ENCODE measurements around the gene MTHFD1L. TPM values are rescaled to one million over a fixed set of nuclear protein-coding genes. Genes with fewer than 3 reads are reported as not detected.
A peak's percentile ranks its signal among the peaks of the same experiment; 100 is the strongest.

Gene MTHFD1L
- total and polyA plus RNA-seq, 2 experiments from 2014 or later, result 18.2 to 37.9 TPM

DNA sequence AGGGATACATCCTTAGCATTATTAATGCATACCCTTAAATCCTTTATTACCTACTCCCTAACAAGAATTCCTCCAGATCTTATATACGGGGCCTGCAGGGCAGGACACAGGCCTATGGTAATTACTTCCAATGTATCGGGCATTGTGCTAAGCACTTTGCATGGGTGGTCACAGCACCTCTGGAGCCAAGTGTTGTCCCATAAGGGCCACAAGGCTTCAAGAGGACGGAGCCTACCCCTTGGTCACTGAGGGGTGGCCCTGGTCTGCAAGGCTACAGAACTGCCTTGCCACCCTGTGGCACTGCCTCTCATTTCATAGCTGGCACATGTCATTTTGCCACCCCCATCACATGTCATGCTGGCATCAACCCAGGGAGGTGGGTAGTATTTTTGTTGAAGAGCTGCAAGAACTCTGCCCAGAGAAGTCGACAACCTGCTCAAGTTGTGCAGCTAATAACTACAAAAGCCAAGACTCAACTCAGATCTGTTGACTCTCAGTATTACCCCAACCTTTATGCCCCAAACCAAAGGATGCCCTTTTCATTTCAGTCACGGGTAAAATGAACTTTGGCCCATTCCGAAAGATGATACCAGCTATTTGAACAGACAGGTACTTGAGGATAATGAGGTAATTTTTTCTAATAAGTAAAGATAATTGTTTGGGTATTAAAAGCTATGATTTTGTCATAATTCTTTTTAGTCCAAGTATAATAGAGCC lies 230.2 kb downstream of the MTHFD1L start:
- Histone ChIP-seq H3K4me3 (no peak overlapping the region), H3K27me3 (no peaks in the 10 kb centered on the region), H3K4me1 (ENCODE audit: low read depth) (peaks cover 8% of the 10 kb centered on the region), H3K9me3 (ENCODE audit: low read depth) (no peaks in the 10 kb centered on the region), H3K27ac (peak overlapping the region; percentile 72), H3K36me3 (no peaks in the 10 kb centered on the region)
- no peak for DNase-seq (ENCODE audit: low read depth in 1 of 2, low spot score in 1 of 2)
- TF ChIP-seq, protein P1, sequence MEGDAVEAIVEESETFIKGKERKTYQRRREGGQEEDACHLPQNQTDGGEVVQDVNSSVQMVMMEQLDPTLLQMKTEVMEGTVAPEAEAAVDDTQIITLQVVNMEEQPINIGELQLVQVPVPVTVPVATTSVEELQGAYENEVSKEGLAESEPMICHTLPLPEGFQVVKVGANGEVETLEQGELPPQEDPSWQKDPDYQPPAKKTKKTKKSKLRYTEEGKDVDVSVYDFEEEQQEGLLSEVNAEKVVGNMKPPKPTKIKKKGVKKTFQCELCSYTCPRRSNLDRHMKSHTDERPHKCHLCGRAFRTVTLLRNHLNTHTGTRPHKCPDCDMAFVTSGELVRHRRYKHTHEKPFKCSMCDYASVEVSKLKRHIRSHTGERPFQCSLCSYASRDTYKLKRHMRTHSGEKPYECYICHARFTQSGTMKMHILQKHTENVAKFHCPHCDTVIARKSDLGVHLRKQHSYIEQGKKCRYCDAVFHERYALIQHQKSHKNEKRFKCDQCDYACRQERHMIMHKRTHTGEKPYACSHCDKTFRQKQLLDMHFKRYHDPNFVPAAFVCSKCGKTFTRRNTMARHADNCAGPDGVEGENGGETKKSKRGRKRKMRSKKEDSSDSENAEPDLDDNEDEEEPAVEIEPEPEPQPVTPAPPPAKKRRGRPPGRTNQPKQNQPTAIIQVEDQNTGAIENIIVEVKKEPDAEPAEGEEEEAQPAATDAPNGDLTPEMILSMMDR (IDR thresholded peaks at IDR 0.05; ENCODE audit: low read depth, low read length), result no peak

DNA sequence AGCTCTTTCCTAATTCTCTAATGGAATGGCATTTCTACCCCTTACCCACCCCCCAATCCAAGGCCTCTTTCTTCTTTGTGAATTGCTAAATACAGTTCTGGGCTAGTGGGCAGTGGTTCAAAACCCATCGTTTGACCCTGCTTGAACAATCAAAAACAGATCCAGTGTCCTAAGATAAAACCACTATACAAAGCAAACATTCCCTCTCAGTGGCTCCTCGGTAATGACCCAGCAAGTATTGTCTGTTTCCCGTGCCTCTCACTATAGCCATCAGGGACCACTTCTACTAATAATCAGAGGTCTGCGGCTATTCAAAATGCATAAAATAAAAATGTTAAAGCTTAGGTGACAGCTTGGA lies 230.7 kb downstream of the MTHFD1L start:
- peaks cover 11% of the 10 kb centered on the region for H3K4me1 ChIP-seq (ENCODE audit: low read depth)
- H3K4me3 ChIP-seq, result no peak overlapping the region
- peak overlapping the region; percentile 72 for H3K27ac ChIP-seq
- peak in 1 of 2 donors; percentile 29 for DNase-seq (ENCODE audit: low read depth in 1 of 2, low spot score in 1 of 2)
- no peaks in the 10 kb centered on the region for H3K9me3 ChIP-seq (ENCODE audit: low read depth)
- no peaks in the 10 kb centered on the region for H3K36me3 ChIP-seq
- TF ChIP-seq, protein P1 (IDR thresholded peaks at IDR 0.05; ENCODE audit: low read depth, low read length), result no peak
- no peaks in the 10 kb centered on the region for H3K27me3 ChIP-seq

DNA sequence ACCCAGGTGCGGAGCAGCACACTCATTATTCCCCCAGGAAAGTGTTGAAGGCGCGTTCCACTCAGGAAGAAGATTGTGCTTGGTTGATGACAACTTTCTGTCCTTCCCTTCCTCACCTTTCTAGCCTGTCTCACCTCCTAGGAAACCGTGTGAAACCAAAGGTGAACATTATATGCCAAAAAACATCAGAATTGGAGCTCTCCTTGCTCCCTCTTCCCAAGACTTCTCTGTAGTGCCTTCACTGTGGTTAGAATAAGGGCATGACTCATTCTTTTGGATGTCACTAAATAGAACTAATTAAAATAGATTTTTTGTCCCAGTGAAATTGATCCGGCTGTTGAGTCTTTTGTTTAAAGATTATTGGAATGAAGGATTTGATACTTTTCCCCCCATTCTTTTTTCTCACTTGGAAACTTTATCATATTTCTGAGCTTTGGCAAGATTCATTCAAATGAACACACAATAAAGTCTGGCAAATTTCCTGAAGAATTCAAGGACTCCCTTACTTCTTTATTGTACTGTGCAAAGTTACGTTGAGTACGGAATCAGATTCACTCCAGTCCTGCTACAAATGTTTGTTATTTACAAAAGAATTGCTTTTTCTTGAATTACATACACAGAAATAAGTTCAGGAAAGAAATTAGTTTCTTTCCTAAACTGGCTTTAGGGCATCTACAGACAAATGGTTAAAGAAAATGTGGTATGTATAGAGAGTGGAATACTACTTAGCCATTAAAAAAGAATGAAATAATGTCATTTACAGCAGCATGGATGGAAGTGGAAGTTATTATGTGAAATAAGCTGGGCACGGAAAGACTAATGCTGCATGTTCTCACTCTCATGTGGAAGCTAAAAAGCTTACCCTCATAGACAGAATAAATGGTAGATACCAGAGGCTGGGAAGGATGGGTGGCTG lies 231.4 kb downstream of the MTHFD1L start:
- Histone ChIP-seq H3K27me3 (no peaks in the 10 kb centered on the region), H3K36me3 (no peaks in the 10 kb centered on the region), H3K4me3 (no peak overlapping the region), H3K27ac (peak overlapping the region; percentile 72), H3K4me1 (ENCODE audit: low read depth) (peaks cover 18% of the 10 kb centered on the region), H3K9me3 (ENCODE audit: low read depth) (no peaks in the 10 kb centered on the region)
- TF ChIP-seq, protein P1 (IDR thresholded peaks at IDR 0.05; ENCODE audit: low read depth, low read length), result no peak
- no peak for DNase-seq (ENCODE audit: low read depth in 1 of 2, low spot score in 1 of 2)

DNA sequence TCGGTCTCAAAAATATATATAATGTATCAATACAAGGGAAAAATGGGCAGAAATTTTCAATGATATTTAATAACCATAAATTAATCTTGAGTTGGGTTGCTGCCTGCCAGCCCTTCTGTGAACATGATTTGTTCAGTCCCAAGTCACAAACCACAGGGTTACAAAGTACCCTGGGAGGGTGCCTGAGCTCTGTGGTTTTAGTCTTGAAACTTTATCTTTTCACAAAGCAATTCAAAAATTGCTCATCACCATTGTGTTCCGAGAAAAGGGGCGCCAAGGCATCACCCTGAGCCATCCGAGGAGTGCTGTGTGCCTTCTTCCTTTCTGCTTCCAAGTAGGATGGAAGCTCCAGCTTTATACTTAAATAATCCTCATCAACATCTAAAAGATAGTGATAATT lies 232.7 kb downstream of the MTHFD1L start:
- Histone ChIP-seq H3K36me3 (no peaks in the 10 kb centered on the region), H3K9me3 (ENCODE audit: low read depth) (no peaks in the 10 kb centered on the region), H3K4me3 (no peak overlapping the region), H3K27me3 (no peaks in the 10 kb centered on the region), H3K4me1 (ENCODE audit: low read depth) (peaks cover 19% of the 10 kb centered on the region), H3K27ac (no peak overlapping the region)
- peak in 1 of 2 donors; percentile 30 for DNase-seq (ENCODE audit: low read depth in 1 of 2, low spot score in 1 of 2)
- TF ChIP-seq, protein P1 (IDR thresholded peaks at IDR 0.05; ENCODE audit: low read depth, low read length), result no peak

DNA sequence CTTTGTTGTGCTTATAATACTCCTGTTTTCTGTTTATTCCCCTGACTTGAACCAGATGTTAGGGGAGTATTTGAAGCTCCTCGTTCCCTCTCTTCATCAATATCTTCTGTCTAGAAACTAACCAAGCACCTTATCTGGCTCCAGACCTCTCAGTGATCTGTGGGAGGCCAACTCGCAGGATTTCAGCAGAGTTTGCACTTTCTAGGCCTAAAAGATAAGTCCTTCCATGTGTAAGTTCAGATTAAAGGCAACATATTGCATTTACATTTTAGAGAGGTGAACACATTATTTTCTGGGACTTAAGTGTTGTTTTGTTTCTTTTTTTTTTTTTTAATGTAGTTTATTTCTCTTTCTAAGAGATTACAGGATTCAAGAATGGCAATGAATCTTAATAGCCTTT lies 234.8 kb downstream of the MTHFD1L start:
- no peaks in the 10 kb centered on the region for H3K27me3 ChIP-seq
- no peak overlapping the region for H3K4me3 ChIP-seq
- H3K4me1 ChIP-seq (ENCODE audit: low read depth), result peaks cover 19% of the 10 kb centered on the region
- H3K9me3 ChIP-seq (ENCODE audit: low read depth), result no peaks in the 10 kb centered on the region
- DNase-seq (ENCODE audit: low read depth in 1 of 2, low spot score in 1 of 2), result no peak
- TF ChIP-seq, protein P1 (IDR thresholded peaks at IDR 0.05; ENCODE audit: low read depth, low read length), result no peak
- H3K36me3 ChIP-seq, result no peaks in the 10 kb centered on the region
- H3K27ac ChIP-seq, result no peak overlapping the region

Data from cardiac muscle cell (in vitro differentiated cells and primary cell).